GM18526 (cell line): ENCODE results near the gene NTRK3.

Experiments used
- POLR2A ChIP-seq: IDR thresholded peaks from 3 replicates; pipeline ENCODE4 v1.6.1; 2011; ENCODE audit not compliant: insufficient read length; ENCODE audit errors: extremely low read depth

NTRK3 gene

DNA sequence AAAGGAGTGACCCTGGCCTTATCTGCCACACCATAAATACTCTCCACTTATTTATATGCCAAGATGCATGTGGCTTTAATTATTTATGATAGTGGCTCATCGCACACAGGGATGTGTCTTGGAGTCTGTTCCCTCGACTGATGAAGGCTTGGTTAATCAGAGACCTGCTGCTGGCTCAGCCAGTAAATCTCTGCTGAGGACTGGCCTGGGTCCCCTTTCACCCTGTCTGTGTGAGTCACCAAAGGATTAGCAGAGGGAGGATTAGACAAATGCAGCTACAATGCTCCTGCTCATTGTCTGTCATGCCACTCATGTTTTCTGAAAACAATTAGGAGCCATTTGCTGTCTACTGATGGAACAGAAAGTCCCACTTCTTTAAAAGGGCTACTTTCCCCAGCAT, 226.8 kb downstream of the NTRK3 start:
- no peak for TF ChIP-seq POLR2A

GRCh38 chr15:88028024-88028423, 228.5 kb downstream of the NTRK3 start:
- TF ChIP-seq POLR2A = no peak

DNA sequence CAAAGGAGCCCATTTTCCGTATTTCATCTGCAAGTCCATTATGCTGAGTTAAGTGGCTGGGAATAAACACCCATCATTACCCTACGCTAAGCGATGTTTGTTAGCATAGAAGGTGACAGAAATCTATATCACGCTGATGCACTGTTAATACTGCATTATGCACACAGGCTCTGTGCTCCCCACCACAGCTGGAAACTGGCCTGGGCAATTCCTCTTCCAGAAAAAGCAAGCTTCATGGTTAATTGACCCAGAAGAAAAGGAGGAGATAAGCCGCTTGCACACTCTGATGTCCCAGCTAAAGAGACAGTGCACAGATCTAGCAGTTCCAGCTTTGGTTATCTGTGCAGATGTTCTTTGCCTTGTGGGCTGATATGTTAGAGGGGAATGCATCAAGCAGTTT, 232.6 kb downstream of the NTRK3 start:
- no peak for TF ChIP-seq POLR2A

- no peak for TF ChIP-seq POLR2A
These were observed 233.8 kb downstream of the NTRK3 start for GRCh38 chr15:88022716-88023115.

GRCh38 chr15:88021601-88022000, 234.9 kb downstream of the NTRK3 start:
- no peak for TF ChIP-seq POLR2A

DNA sequence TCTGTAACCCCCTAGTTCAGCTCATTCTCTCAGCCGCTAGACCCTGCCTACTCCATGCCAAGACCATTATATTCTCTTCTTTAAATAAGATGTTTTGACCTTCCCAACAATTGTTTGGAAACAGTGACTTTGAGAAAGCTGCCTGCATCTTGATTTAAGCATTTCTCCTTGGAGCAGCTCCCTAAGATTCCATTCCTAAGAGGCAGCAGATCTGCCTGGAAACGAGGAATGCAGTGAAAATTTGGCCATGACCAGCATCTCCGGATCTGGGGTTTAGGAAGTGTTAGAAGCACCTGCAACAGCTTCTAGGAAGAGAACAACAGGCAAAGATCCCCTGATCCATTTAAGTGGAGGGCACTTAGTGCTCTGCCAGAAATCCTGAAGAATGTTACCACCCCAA, 235.7 kb downstream of the NTRK3 start:
- TF ChIP-seq POLR2A = no peak

DNA sequence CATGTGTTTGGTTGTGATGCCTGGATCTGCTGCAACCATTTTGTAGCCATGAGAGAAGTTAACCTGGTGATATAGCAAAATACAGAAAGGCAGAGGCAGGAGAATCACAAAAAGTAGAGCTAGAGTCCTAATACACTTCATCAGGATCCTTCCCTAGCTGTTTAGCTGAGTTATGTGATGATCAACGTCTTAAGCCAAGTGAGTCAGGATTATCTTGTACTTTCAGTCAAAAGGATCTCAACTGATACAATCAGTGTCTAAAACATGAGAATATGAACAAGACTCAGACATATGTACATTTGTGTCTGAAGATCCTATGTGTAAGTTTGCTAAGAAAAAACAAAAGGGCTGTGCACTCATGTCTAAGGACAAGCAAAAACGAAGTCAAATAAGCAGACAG, 236.9 kb downstream of the NTRK3 start:
- no peak for TF ChIP-seq POLR2A

DNA sequence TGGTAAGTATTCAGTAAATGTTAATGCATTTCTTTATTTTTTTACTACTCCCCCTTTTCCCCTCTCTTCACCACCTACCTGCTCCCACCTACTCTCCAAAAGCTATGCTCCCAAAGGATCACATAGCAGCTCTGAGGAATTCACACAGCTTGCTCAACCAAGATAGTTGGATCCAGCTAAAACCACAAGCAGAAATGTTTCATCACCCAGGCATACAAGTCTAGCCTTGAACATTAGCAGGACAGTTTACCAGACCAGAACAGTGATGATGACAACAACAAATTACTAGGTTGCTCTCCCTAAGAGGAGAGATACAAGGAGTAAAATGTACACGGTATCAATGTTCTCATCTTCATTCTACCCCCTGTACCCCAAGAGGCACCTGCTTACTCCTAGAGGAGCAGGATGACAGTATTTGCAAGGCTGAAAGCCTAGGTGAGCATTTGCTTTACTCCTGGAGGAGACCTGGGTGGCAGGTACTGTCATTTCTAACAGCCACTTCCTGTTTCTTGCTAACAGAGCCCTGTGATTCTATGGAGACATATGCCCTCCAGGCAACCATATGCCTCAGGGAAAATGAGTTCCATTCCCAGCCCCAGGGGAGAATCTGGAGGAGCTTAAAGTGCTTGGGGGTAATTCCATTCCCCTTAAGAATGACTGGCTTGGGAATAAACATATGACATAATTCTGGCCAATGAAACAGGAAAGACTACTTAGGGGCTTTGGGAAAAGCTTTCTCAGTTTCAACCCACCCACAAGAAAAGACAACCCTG, 237.5 kb downstream of the NTRK3 start:
- no peak for TF ChIP-seq POLR2A

GRCh38 chr15:88017753-88018152, 238.8 kb downstream of the NTRK3 start:
- TF ChIP-seq POLR2A = no peak

DNA sequence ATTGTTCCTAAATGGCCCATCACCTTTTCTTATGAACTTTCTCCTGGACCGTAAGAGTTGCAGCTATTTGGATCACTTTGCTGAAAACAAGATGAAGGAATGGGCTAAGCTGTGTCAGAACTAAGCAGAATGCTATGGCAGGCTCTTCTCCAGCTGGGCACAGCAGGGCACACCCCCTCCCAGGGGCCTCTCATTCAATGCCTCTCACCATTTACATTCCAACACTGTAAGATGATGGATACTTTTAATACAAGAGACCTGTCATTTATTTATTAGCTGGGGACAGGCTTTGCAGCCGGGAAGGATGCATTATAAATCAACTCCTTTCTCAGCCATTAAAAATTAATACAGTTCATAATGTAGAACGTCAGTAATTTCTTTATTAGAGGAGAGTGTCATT, 240.1 kb downstream of the NTRK3 start:
- no peak for TF ChIP-seq POLR2A

DNA sequence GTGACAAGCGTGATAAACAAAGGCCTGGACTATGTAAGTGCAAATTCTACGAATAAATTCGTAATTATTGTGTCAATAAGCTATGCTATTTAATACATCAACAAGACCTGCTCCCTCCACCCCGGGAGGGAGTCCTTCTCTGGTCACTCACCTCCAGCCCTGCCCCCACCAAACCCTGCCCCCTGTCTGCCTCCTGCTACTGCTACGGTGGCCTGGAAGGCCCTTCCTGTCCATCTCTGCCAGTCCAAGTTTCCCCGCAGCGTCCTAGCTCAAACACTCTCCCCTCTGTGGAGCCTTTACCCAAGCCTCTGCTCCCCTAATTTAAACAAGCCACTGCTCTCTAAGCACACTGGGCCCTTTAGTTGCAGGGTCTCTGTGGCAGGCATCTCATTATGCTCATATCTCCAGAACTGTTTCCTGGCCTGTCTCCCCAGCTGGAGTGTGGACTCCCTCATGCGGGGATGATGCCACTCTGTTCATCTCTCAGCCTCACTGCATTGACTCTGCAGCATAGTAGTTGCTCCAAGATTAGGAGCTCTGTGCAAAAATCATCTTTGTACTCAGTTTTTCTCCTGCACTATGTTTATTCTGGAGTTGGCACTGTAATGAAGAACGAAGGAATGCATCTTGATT, 241.2 kb downstream of the NTRK3 start:
- no peak for TF ChIP-seq POLR2A

DNA sequence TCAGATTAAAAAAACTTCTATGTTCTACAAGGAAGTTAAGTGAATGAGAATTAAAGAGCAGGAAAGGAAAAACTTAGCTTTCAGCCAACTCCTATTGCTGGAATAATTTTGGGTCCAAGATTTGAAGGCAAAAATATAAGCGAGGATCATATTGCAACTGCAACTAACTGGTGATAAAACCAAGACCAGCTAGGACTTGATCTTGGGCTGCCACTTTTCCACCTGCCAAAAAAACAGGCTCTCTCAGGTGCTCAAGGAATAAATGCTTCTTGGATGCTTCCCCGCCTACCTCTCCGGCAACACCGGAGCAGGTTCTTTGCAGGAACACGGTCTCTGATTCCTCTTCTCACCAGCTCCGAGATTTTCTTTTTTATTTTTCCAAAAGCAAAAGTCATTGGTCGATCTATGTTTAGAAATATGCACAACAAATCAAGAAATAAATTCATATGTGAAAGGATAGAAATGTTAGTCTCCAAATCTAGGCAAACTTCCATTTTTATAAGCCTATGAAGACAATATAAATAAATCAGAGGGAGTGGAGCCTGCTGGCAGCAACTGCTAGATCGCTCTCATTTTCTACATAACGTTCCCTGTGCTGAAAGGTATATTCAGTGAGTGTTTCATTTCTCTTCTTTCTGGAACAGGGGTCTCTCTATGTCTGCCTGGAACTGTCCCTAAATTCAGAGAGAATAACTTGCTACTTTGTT, 241.9 kb downstream of the NTRK3 start:
- TF ChIP-seq POLR2A = no peak

DNA sequence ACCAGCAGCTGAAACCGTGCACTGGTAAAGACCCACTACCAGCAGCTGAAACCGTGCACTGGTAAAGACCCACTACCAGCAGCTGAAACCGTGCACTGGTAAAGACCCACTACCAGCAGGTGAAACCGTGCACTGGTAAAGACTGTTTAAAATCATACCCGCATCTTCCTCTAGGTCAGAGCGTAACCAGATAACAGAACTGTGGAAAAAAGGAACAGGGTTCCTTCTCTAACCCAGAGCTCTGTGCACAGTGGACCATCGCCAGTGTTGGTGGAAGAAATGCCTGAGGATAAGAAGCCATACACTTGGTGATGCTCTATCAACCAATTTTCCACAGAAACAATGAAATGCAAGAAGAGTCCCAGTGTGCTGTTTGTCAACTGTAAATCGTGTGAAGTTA, 243.4 kb downstream of the NTRK3 start:
- TF ChIP-seq POLR2A = no peak

DNA sequence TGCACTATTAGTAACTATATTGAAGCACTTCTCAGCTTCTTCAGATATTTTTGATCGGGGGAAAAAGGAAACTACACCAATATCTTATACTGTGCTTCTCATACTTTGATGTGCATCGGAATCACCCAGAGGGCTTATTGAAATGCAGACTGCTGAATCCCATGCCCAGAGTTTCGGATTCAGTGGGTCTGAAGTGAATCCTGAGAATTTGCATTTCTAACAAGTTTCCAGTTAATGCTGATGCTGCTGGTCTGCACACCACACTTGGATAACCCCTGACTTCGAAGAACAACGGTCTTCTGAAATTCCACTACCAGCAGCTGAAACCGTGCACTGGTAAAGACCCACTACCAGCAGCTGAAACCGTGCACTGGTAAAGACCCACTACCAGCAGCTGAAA, 243.9 kb downstream of the NTRK3 start:
- TF ChIP-seq POLR2A = no peak

- TF ChIP-seq POLR2A = no peak
These were observed 244.3 kb downstream of the NTRK3 start for GRCh38 chr15:88012233-88012632.

DNA sequence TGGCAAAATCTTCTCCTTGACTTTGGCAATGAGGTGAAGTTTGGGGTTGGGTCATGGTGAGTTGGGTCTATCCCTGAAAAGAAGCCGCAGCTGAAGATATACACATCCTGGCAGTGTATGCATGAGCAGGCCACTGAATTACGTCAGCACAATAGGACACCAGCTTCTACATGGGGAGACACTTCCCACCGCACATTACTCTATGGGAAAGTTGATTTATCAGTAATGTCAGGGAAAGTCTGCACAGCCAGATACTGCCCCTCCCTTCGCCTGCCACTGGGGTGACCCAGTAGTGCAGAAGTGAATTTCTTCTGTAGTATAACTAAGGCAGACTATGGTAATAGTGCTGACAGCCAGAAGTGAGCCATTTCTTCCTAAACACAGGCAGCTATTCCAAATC, 245.0 kb downstream of the NTRK3 start:
- no peak for TF ChIP-seq POLR2A
